Measurements from ENCODE around the gene AP5S1. TPM values are rescaled to one million over a fixed set of nuclear protein-coding genes. Genes with fewer than 3 reads are reported as not detected.
A peak's percentile ranks its signal among the peaks of the same experiment; 100 is the strongest.

The AP5S1 gene
- total and polyA plus RNA-seq, 2 of the 13 experiments (the other 11 are each of a cell fraction or from before 2014, with no cell fraction given): 7.9 to 23.2 TPM

GRCh38 chr20:3795511-3796468 lies 24.6 kb upstream of the AP5S1 start, which contains the start of gene CDC25B (continued):
- TF ChIP-seq ZNF329 (CRISPR knock-in tag; IDR thresholded peaks at IDR 0.05; ENCODE audit: low read depth) (no peak), SMAD9 (CRISPR knock-in tag; IDR thresholded peaks at IDR 0.05) (no peak), JUND (CRISPR knock-in tag; IDR thresholded peaks at IDR 0.05) (no peak), ZFP36 (IDR thresholded peaks at IDR 0.05; ENCODE audit: borderline replicate concordance, low read depth, low read length, partially characterized antibody) (no peak), HDAC1 (CRISPR knock-in tag; IDR thresholded peaks at IDR 0.05) (peak; percentile 79), ZNF792 (CRISPR knock-in tag; IDR thresholded peaks at IDR 0.05) (no peak), ZNF644 (CRISPR knock-in tag; IDR thresholded peaks at IDR 0.05; ENCODE audit: low read depth) (no peak), TFDP2 (CRISPR knock-in tag; IDR thresholded peaks at IDR 0.05) (peak; percentile 96), ZNF563 (CRISPR knock-in tag; IDR thresholded peaks at IDR 0.05) (no peak; the same call in 1 of the 2 replicates), ZNF460 (CRISPR knock-in tag; IDR thresholded peaks at IDR 0.05; ENCODE audit: borderline replicate concordance) (no peak), ZNF891 (CRISPR knock-in tag; IDR thresholded peaks at IDR 0.05) (peak; percentile 74), ZNF274 (CRISPR knock-in tag; IDR thresholded peaks at IDR 0.05) (no peak), ZNF768 (CRISPR knock-in tag; IDR thresholded peaks at IDR 0.05) (peak; percentile 65; the same call in 1 of the 2 replicates), ZNF124 (CRISPR knock-in tag; IDR thresholded peaks at IDR 0.05) (no peak), TSC22D2 (CRISPR knock-in tag; IDR thresholded peaks at IDR 0.05; ENCODE audit: borderline replicate concordance) (no peak), SRY (CRISPR knock-in tag; IDR thresholded peaks at IDR 0.05) (peak; percentile 59), UBTF (CRISPR knock-in tag; IDR thresholded peaks at IDR 0.05) (peak; percentile 60), HMGA1 (CRISPR knock-in tag; conservative IDR thresholded peaks at IDR 0.05) (no peak), ZNF639 (CRISPR knock-in tag; conservative IDR thresholded peaks at IDR 0.05) (no peak)
- TF ChIP-seq, protein P1, sequence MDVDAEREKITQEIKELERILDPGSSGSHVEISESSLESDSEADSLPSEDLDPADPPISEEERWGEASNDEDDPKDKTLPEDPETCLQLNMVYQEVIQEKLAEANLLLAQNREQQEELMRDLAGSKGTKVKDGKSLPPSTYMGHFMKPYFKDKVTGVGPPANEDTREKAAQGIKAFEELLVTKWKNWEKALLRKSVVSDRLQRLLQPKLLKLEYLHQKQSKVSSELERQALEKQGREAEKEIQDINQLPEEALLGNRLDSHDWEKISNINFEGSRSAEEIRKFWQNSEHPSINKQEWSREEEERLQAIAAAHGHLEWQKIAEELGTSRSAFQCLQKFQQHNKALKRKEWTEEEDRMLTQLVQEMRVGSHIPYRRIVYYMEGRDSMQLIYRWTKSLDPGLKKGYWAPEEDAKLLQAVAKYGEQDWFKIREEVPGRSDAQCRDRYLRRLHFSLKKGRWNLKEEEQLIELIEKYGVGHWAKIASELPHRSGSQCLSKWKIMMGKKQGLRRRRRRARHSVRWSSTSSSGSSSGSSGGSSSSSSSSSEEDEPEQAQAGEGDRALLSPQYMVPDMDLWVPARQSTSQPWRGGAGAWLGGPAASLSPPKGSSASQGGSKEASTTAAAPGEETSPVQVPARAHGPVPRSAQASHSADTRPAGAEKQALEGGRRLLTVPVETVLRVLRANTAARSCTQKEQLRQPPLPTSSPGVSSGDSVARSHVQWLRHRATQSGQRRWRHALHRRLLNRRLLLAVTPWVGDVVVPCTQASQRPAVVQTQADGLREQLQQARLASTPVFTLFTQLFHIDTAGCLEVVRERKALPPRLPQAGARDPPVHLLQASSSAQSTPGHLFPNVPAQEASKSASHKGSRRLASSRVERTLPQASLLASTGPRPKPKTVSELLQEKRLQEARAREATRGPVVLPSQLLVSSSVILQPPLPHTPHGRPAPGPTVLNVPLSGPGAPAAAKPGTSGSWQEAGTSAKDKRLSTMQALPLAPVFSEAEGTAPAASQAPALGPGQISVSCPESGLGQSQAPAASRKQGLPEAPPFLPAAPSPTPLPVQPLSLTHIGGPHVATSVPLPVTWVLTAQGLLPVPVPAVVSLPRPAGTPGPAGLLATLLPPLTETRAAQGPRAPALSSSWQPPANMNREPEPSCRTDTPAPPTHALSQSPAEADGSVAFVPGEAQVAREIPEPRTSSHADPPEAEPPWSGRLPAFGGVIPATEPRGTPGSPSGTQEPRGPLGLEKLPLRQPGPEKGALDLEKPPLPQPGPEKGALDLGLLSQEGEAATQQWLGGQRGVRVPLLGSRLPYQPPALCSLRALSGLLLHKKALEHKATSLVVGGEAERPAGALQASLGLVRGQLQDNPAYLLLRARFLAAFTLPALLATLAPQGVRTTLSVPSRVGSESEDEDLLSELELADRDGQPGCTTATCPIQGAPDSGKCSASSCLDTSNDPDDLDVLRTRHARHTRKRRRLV (CRISPR knock-in tag; IDR thresholded peaks at IDR 0.05): 0 out of 2 replicates have a peak, but pooled peaks have one; percentile 14

Data from HepG2 (cell line).